ENCODE data around the gene SLC1A4. TPM values are rescaled to one million over a fixed set of nuclear protein-coding genes. Genes with fewer than 3 reads are reported as not detected.

SLC1A4 gene
- polyA plus RNA-seq, 3 donors = 3.2 to 4.5 (median 4.4) TPM

DNA sequence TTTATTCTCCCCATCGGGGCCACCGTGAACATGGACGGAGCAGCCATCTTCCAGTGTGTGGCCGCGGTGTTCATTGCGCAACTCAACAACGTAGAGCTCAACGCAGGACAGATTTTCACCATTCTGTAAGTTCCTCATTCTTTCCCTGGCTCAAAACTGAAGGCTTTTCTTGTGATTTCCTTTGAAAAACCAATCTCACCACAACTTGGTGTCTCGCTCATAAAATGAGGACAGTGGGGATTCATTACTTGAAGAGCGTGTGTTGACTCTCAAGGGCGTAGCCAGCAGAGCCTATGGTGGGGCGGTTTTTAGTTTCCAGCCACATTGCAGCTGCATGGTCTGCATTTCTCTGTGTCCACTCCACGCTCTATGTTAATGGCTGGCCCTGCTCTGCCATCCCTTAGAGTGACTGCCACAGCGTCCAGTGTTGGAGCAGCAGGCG lies 29.0 kb downstream of the SLC1A4 start:
- peak overlapping the region; percentile 91 to 93 for H3K27ac ChIP-seq (ENCODE audit: low read depth in 1 of 2, low read length in 2 of 2)
- peaks cover 37 to 43% of the 10 kb centered on the region in 2 donors for H3K4me1 ChIP-seq (ENCODE audit: control insufficient read depth in 1 of 2, insufficient read depth in 2 of 2, low read length in 2 of 2)
- H3K4me3 ChIP-seq (replicated peaks in 1 of 3; ENCODE audit: low read depth in 2 of 3, low read length in 3 of 3) = peak overlapping the region; percentile 26 to 83 (median 66)
- TF ChIP-seq, protein P1, sequence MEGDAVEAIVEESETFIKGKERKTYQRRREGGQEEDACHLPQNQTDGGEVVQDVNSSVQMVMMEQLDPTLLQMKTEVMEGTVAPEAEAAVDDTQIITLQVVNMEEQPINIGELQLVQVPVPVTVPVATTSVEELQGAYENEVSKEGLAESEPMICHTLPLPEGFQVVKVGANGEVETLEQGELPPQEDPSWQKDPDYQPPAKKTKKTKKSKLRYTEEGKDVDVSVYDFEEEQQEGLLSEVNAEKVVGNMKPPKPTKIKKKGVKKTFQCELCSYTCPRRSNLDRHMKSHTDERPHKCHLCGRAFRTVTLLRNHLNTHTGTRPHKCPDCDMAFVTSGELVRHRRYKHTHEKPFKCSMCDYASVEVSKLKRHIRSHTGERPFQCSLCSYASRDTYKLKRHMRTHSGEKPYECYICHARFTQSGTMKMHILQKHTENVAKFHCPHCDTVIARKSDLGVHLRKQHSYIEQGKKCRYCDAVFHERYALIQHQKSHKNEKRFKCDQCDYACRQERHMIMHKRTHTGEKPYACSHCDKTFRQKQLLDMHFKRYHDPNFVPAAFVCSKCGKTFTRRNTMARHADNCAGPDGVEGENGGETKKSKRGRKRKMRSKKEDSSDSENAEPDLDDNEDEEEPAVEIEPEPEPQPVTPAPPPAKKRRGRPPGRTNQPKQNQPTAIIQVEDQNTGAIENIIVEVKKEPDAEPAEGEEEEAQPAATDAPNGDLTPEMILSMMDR (IDR thresholded peaks at IDR 0.05) = no peak
- peaks cover 22 to 49% of the 10 kb centered on the region in 2 donors for H3K36me3 ChIP-seq (replicated peaks in 1 of 2; ENCODE audit: control insufficient read depth in 1 of 2, insufficient read depth in 2 of 2, low read length in 2 of 2)
- intact Hi-C loops (cut with micrococcal nuclease) = no loop called here
- no peaks in the 10 kb centered on the region for H3K27me3 ChIP-seq (ENCODE audit: control insufficient read depth in 2 of 2, insufficient read depth in 2 of 2, low read length in 2 of 2)
- peak; percentile 86 to 90 (median 89) for DNase-seq
- Mint-ChIP-seq H3K9me3 (no peaks in the 10 kb centered on the region), H3K4me1 (peaks cover 40% of the 10 kb centered on the region), H3K4me3 (peak overlapping the region; percentile 79 to 93), H3K27ac (peak overlapping the region; percentile 90 to 98 (median 96)), H3K36me3 (peaks cover 50 to 71% of the 10 kb centered on the region in 2 donors), H3K27me3 (ENCODE audit: low read depth in 3 of 3) (peaks cover 0 to 1% (median 0%) of the 10 kb centered on the region in 3 donors)
- H3K9ac ChIP-seq (ENCODE audit: insufficient read depth, low read length, poor library complexity, severe bottlenecking) = peak overlapping the region; percentile 61
- no peaks in the 10 kb centered on the region for H4K20me1 ChIP-seq (ENCODE audit: insufficient read depth, low read length)
- peak overlapping the region; percentile 79 for H2AFZ ChIP-seq (ENCODE audit: insufficient read depth, low read depth, low read length, poor library complexity, severe bottlenecking)
- no peaks in the 10 kb centered on the region for H3K9me3 ChIP-seq (replicated peaks in 1 of 2; ENCODE audit: control insufficient read depth in 1 of 2, insufficient read depth in 1 of 2, low read length in 2 of 2)
- WGBS (ENCODE audit: insufficient coverage) = 11% methylated on average over 14 of the region's 15 CpGs
- peak overlapping the region; percentile 65 for H3K4me2 ChIP-seq (replicated peaks; ENCODE audit: extremely low read depth, low read length, poor library complexity, severe bottlenecking)
- H3K79me2 ChIP-seq (ENCODE audit: insufficient read depth, low read length) = peaks cover 22% of the 10 kb centered on the region

DNA sequence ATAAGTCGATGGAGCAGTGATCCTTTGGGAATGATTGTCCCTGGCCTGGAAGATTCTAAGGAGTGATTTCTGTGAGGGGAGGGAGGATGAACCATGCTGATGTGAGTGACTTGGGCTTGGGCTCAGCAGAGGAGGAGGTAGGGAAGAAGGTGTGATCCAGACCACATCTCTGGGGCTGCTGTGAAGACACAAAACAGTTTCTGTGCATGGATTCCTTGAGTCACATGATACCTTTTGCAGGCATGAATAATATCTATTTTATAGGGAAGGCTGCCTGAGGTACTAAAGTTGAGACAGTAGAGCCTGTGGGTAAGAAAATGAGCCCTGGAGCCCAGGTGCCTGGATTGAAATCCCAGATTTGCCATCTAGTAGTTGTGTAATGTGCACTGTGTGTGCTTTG lies 29.8 kb downstream of the SLC1A4 start:
- H4K20me1 ChIP-seq (ENCODE audit: insufficient read depth, low read length) = no peaks in the 10 kb centered on the region
- no peaks in the 10 kb centered on the region for H3K9me3 Mint-ChIP-seq
- H3K4me2 ChIP-seq (replicated peaks; ENCODE audit: extremely low read depth, low read length, poor library complexity, severe bottlenecking) = peak overlapping the region; percentile 65
- H3K27me3 Mint-ChIP-seq (ENCODE audit: low read depth in 3 of 3) = peaks cover 0 to 1% (median 0%) of the 10 kb centered on the region in 3 donors
- peak overlapping the region; percentile 61 for H3K9ac ChIP-seq (ENCODE audit: insufficient read depth, low read length, poor library complexity, severe bottlenecking)
- H3K4me3 ChIP-seq (replicated peaks in 1 of 3; ENCODE audit: low read depth in 2 of 3, low read length in 3 of 3) = peak overlapping the region in 1 of 3 experiments; percentile 66
- H3K36me3 ChIP-seq (replicated peaks in 1 of 2; ENCODE audit: control insufficient read depth in 1 of 2, insufficient read depth in 2 of 2, low read length in 2 of 2) = peaks cover 23 to 51% of the 10 kb centered on the region in 2 donors
- WGBS (ENCODE audit: insufficient coverage) = 100% methylated on average over 1 of the region's 1 CpG
- intact Hi-C loops (cut with micrococcal nuclease) = no loop called here
- TF ChIP-seq, protein P1 (IDR thresholded peaks at IDR 0.05) = no peak
- H3K27ac ChIP-seq (ENCODE audit: low read depth in 1 of 2, low read length in 2 of 2) = peak overlapping the region; percentile 91 to 93
- H3K36me3 Mint-ChIP-seq = peaks cover 50 to 66% of the 10 kb centered on the region in 2 donors
- H3K79me2 ChIP-seq (ENCODE audit: insufficient read depth, low read length) = peaks cover 22% of the 10 kb centered on the region
- peaks cover 37 to 43% of the 10 kb centered on the region in 2 donors for H3K4me1 ChIP-seq (ENCODE audit: control insufficient read depth in 1 of 2, insufficient read depth in 2 of 2, low read length in 2 of 2)
- H2AFZ ChIP-seq (ENCODE audit: insufficient read depth, low read depth, low read length, poor library complexity, severe bottlenecking) = peak overlapping the region; percentile 79
- no peak for DNase-seq
- H3K9me3 ChIP-seq (replicated peaks in 1 of 2; ENCODE audit: control insufficient read depth in 1 of 2, insufficient read depth in 1 of 2, low read length in 2 of 2) = no peaks in the 10 kb centered on the region
- H3K27ac Mint-ChIP-seq = peak overlapping the region; percentile 90 to 98 (median 96)
- no peaks in the 10 kb centered on the region for H3K27me3 ChIP-seq (ENCODE audit: control insufficient read depth in 2 of 2, insufficient read depth in 2 of 2, low read length in 2 of 2)
- H3K4me1 Mint-ChIP-seq = peaks cover 42% of the 10 kb centered on the region
- no peak overlapping the region for H3K4me3 Mint-ChIP-seq
